GM12872 (cell line): ENCODE results near the gene REM1.

ENCODE experiments used
- TF ChIP-seq, protein P1 (sequence below): IDR thresholded peaks from 3 replicates; pipeline ENCODE4 v1.5.1; 2011; ENCODE audit warnings: low read depth, mild to moderate bottlenecking, low read length, moderate library complexity; ENCODE audit not compliant: insufficient read depth

The REM1 gene, protein sequence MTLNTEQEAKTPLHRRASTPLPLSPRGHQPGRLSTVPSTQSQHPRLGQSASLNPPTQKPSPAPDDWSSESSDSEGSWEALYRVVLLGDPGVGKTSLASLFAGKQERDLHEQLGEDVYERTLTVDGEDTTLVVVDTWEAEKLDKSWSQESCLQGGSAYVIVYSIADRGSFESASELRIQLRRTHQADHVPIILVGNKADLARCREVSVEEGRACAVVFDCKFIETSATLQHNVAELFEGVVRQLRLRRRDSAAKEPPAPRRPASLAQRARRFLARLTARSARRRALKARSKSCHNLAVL

DNA sequence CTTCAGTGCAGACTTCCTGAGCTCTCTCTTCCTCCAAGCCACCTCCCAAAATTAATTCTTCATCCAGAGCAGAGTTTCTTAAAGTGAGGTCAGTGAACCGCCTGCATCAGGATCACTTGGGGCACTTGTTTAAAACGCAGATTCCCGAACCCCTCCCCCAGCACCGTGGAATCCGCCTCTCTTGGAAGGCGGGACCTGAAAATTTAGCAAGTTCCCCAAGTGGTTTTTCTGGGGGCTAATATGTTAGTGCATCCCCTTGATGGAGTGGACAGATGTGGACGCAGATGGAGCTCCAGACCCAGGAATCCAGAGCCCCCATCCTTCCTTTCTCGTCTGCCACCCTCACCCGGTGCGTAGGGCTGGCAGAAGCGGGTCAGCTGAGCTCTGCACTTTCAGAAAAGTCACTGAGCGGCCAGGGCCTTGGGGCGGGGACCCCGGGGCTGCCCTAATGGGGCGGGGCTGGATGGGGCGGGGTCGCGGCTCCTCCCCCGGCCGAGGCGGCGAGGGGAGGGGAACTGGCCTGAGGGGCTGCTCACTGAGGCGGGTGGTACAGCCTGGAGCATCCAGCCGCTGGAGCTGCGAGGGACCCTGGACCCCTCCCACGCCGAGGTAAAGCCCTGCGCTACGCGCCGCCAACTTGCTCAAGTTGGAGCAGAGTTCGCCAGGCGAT lies at the start of gene REM1, which contains the start of gene DEFB124:
Gene REM1, plus strand, starts transcription at position 531 of the 670 bp plus-strand sequence. CDS start 1,158 bp downstream, outside the sequence.
Gene DEFB124, minus strand, starts transcription at position 370 of the 670 bp plus-strand sequence. CDS start 2,114 bp downstream, outside the sequence.
- TF ChIP-seq, protein P1, sequence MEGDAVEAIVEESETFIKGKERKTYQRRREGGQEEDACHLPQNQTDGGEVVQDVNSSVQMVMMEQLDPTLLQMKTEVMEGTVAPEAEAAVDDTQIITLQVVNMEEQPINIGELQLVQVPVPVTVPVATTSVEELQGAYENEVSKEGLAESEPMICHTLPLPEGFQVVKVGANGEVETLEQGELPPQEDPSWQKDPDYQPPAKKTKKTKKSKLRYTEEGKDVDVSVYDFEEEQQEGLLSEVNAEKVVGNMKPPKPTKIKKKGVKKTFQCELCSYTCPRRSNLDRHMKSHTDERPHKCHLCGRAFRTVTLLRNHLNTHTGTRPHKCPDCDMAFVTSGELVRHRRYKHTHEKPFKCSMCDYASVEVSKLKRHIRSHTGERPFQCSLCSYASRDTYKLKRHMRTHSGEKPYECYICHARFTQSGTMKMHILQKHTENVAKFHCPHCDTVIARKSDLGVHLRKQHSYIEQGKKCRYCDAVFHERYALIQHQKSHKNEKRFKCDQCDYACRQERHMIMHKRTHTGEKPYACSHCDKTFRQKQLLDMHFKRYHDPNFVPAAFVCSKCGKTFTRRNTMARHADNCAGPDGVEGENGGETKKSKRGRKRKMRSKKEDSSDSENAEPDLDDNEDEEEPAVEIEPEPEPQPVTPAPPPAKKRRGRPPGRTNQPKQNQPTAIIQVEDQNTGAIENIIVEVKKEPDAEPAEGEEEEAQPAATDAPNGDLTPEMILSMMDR: no peak

DNA sequence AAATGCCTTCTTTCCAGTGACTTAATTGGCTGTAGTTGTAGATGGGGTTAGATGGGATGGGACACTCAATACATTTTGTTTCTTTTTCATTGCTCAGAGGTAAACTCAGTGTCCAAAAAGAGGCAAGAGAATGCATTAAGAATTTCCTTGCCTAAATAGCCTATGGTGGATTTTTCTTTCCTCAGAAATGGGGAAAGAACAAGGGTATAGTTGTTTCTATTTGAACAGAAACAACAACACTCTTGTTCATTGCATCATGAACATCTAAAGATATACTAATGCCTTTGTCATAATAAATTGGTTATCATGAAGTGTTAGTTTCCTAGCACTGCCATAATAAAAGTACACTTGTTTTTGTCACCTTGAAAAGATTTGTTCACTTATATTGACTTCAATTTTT lies 49.3 kb upstream of the REM1 start:
- TF ChIP-seq, protein P1: no peak

DNA sequence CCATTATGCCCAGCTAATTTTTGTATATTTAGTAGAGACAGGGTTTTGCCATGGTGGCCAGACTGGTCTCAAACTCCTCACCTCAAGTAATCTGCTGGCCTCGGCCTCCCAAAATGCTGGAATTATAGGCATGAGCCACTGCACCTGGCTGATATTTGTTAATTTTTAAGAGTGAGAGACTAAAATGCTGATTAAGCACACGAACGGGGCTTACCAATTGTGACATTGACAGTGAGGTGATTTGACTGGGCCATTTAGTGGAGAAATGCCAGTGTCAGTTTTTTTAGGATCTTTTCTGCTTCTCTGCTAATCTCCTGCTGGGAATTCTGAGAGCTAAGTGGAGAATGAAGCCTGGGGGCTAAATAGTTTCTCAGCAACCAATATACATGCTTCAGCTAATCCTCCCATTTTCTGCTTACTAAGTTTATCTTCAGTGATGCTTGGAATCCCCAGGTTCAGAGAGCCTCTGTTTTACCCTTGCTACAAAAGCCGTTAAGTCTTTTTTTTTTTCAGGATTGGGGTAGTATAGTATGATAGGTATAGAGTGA lies 44.4 kb upstream of the REM1 start:
- TF ChIP-seq, protein P1: no peak

DNA sequence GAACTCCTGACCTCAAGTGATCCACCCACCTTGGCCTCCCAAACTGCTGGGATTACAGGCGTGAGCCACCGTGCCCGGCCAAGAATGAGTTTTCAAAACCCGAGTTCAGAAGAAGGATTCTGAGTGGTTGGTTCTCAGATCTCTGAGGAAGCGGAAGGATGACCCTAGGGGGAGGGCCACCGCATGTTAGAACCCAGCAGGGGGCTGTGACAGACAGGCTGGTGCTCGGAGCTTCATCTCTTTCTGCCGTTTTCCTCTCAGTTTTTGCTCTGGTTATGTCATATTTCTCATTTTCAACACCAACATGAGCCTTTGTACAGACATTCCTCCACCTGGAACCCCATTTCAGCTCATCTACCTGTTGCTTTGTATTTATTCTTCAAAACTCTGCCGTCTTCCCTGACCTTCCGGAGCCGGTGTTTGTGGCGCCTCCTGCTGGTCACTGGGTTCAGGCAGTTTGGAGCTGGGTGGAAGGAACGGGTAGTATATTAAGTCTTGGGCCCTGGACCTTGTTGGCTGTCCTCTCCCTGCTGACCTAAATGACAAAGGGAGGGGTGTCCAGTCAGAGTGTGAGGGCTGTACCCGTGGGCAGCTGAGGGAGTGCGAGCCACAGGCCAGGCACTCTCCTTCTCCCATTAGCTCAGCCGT lies 35.0 kb upstream of the REM1 start, which contains the start of gene DEFB123:
Gene DEFB123, plus strand, starts transcription at position 621 of the 648 bp plus-strand sequence. CDS start 67 bp downstream, outside the sequence.
- TF ChIP-seq, protein P1: peak; percentile 56

DNA sequence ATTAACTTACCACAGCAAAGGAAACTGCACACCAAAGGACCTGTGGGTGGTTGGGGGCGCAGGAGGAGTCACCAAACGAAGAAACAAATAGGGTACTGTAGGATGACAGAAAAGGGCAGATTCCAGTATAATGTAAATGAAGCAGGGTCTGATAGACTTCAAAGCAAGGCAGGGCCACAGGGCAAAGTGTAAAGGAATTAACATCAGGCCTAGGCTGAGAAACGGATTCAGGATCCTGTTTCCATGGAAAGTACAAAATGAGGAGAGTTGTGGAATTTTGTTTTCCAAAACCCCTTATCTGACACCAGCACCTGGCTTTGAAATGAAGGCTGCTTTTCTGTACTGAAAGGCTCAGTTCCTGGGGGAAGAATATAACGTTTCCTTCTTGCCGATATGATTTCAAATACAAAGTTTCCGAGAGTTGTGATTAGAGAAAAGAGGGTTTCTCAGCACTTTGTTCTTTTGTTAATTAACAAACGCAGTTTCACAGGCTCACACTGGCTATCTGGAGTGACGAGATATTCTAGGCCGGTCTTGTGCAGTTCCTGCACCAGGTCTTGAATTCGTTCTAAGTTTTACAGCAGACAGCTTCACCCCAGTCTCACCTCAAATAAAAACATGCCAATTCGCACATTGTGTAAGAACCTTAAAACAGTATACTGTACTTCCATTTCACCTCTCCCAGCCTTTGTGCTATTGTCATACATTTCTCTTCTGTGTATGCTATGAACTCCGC lies 28.8 kb upstream of the REM1 start:
- TF ChIP-seq, protein P1: no peak

DNA sequence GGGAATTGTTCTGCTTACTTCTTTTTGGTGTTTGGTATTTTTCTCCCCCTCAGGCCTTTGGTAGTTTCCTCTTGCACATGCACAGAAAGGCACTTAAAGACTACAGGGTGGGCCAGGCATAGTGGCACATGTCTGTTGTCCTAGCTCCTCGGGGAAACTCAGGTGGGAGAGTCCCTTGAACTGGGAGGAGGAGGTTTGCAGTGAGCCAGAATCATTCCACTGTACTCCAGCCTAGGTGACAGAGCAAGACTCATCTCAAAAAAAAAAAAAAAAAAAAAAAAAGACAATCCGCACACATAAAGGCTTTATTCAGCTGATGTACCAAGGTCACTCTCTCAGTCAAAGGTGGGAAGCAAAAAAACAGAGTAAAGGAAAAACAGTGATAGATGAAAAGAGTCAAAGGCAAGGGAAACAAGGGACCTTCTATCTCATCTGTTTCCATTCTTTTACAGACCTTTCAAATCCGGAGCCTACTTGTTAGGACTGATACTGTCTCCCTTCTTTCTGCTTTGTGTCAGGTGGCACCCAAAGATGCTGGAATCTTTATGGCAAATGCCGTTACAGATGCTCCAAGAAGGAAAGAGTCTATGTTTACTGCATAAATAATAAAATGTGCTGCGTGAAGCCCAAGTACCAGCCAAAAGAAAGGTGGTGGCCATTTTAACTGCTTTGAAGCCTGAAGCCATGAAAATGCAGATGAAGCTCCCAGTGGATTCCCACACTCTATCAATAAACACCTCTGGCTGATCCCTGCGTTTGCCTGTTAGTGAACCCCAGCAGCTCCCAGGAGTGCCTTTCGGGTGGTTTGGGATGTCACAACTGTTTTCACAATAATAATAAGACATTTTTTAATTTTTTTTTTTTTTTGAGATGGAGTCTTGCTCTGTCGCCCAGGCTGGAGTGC lies 25.3 kb upstream of the REM1 start:
- TF ChIP-seq, protein P1: no peak
